ENCODE measurements around the gene THRAP3. TPM values are rescaled to one million over a fixed set of nuclear protein-coding genes. Genes with fewer than 3 reads are reported as not detected.
A peak's percentile ranks its signal among the peaks of the same experiment; 100 is the strongest.

The THRAP3 gene
- total RNA-seq, 1 experiment from 2014 or later = 97.5 TPM

GRCh38 chr1:36303244-36303643 lies 79.0 kb downstream of the THRAP3 start:
- no TSS peak for BruUV-seq (replicated peaks)
- Mint-ChIP-seq H3K27ac (ENCODE audit: unreplicated experiment) (peak overlapping the region; percentile 45), H3K36me3 (ENCODE audit: insufficient read depth, unreplicated experiment) (peaks cover 86% of the 10 kb centered on the region), H3K4me1 (ENCODE audit: low read depth, unreplicated experiment) (peaks cover 22% of the 10 kb centered on the region), H3K9me3 (ENCODE audit: low read depth, unreplicated experiment) (no peaks in the 10 kb centered on the region), H3K4me3 (ENCODE audit: low read depth, unreplicated experiment) (no peak overlapping the region), H3K27me3 (ENCODE audit: unreplicated experiment) (no peaks in the 10 kb centered on the region)
- TF ChIP-seq CTCF (IDR thresholded peaks at IDR 0.05; ENCODE audit: unreplicated experiment) = no peak
- intact Hi-C loops (cut with micrococcal nuclease; ENCODE audit: unreplicated experiment) = no loop called here
- no peak for DNase-seq
- CTCF ChIA-PET = interaction anchor here (0.7 kb wide), 2 partner anchors 78 to 448 kb away, joined by 4 to 6 read pairs; no protein-coding TSS in a partner anchor

- peak overlapping the region; percentile 45 for H3K27ac Mint-ChIP-seq (ENCODE audit: unreplicated experiment)
- peaks cover 22% of the 10 kb centered on the region for H3K4me1 Mint-ChIP-seq (ENCODE audit: low read depth, unreplicated experiment)
- H3K9me3 Mint-ChIP-seq (ENCODE audit: low read depth, unreplicated experiment) = no peaks in the 10 kb centered on the region
- H3K36me3 Mint-ChIP-seq (ENCODE audit: insufficient read depth, unreplicated experiment) = peaks cover 80% of the 10 kb centered on the region
- intact Hi-C loops (cut with micrococcal nuclease; ENCODE audit: unreplicated experiment) = no loop called here
- H3K27me3 Mint-ChIP-seq (ENCODE audit: unreplicated experiment) = no peaks in the 10 kb centered on the region
- H3K4me3 Mint-ChIP-seq (ENCODE audit: low read depth, unreplicated experiment) = no peak overlapping the region
- BruUV-seq (replicated peaks) = no TSS peak
- no peak for DNase-seq
- no peak for TF ChIP-seq CTCF (IDR thresholded peaks at IDR 0.05; ENCODE audit: unreplicated experiment)
- CTCF ChIA-PET = interaction anchor here (0.7 kb wide), 3 partner anchors 79 to 448 kb away, joined by 3 to 6 read pairs (median 4); no protein-coding TSS in a partner anchor
Measured at GRCh38 chr1:36303650-36304360, 79.6 kb downstream of the THRAP3 start.

- CTCF ChIA-PET = interaction anchor here (0.7 kb wide), 1 partner anchor 116 kb away, joined by 3 read pairs; no protein-coding TSS in a partner anchor
- Mint-ChIP-seq H3K4me3 (ENCODE audit: low read depth, unreplicated experiment) (no peak overlapping the region), H3K36me3 (ENCODE audit: insufficient read depth, unreplicated experiment) (peaks cover 85% of the 10 kb centered on the region), H3K4me1 (ENCODE audit: low read depth, unreplicated experiment) (peaks cover 19% of the 10 kb centered on the region), H3K9me3 (ENCODE audit: low read depth, unreplicated experiment) (no peaks in the 10 kb centered on the region), H3K27ac (ENCODE audit: unreplicated experiment) (no peak overlapping the region), H3K27me3 (ENCODE audit: unreplicated experiment) (no peaks in the 10 kb centered on the region)
- DNase-seq = no peak
- no peak for TF ChIP-seq CTCF (IDR thresholded peaks at IDR 0.05; ENCODE audit: unreplicated experiment)
- intact Hi-C loops (cut with micrococcal nuclease; ENCODE audit: unreplicated experiment) = no loop called here
- TSS peak; percentile 65 for BruUV-seq (replicated peaks)
Measured at GRCh38 chr1:36304521-36304920, 80.3 kb downstream of the THRAP3 start.

- DNase-seq = no peak
- intact Hi-C loops (cut with micrococcal nuclease; ENCODE audit: unreplicated experiment) = no loop called here
- no peak for TF ChIP-seq CTCF (IDR thresholded peaks at IDR 0.05; ENCODE audit: unreplicated experiment)
- CTCF ChIA-PET = interaction anchor here (0.6 to 1.4 kb wide), 2 partner anchors 19 to 52 kb away, joined by 4 read pairs; no protein-coding TSS in a partner anchor
- H3K4me3 Mint-ChIP-seq (ENCODE audit: low read depth, unreplicated experiment) = peak overlapping the region; percentile 88
- BruUV-seq (replicated peaks) = no TSS peak
- H3K27me3 Mint-ChIP-seq (ENCODE audit: unreplicated experiment) = no peaks in the 10 kb centered on the region
- peaks cover 80% of the 10 kb centered on the region for H3K36me3 Mint-ChIP-seq (ENCODE audit: insufficient read depth, unreplicated experiment)
- H3K9me3 Mint-ChIP-seq (ENCODE audit: low read depth, unreplicated experiment) = no peaks in the 10 kb centered on the region
- H3K27ac Mint-ChIP-seq (ENCODE audit: unreplicated experiment) = peak overlapping the region; percentile 13
- peaks cover 12% of the 10 kb centered on the region for H3K4me1 Mint-ChIP-seq (ENCODE audit: low read depth, unreplicated experiment)
Measured at GRCh38 chr1:36304970-36305914, 81.0 kb downstream of the THRAP3 start.

All from Calu3 (cell line).